OCI-LY1 (cell line): Measurements from ENCODE around the gene C17orf67.

Source experiments
- CTCF ChIP-seq: fragments of 200-600 bp; sonication (generic), shearing (Covaris generic); IDR thresholded peaks from 2 replicates; pipeline ENCODE4 v1.5.1; 2017; ENCODE audit warnings: mild to moderate bottlenecking, antibody characterized with exemption, low read length, moderate library complexity, mixed read lengths
- EZH2 ChIP-seq: fragments of 200-600 bp; sonication (generic), shearing (Covaris generic); IDR thresholded peaks from 2 replicates; pipeline ENCODE4 v1.8.0; 2017; ENCODE audit warnings: borderline replicate concordance, mixed run types, mild to moderate bottlenecking, antibody characterized with exemption, low read length, moderate library complexity, mixed read lengths

GRCh38 chr17:56876766-56877179 is 43.1 kb upstream of the C17orf67 start:
- TF ChIP-seq CTCF (no peak), EZH2 (no peak)
